GM12878 (cell line): ENCODE measurements around the gene RAP1GAP. TPM values are rescaled to one million over a fixed set of nuclear protein-coding genes. Genes with fewer than 3 reads are reported as not detected.

ENCODE experiments used
- EZH2 ChIP-seq: IDR thresholded peaks from 2 replicates; pipeline ENCODE4 v1.6.1; 2012; ENCODE audit warnings: low read depth, mild to moderate bottlenecking, control low read depth, inconsistent platforms, low read length, borderline replicate concordance; ENCODE audit not compliant: control insufficient read depth
- FOXK2 ChIP-seq: fragments of 450-650 bp; IDR thresholded peaks from 2 replicates; pipeline ENCODE4 v1.6.1; 2017; ENCODE audit warnings: mild to moderate bottlenecking, moderate library complexity
- JUNB ChIP-seq: IDR thresholded peaks from 2 replicates; pipeline ENCODE4 v1.6.1; 2016; ENCODE audit warnings: antibody characterized with exemption, mild to moderate bottlenecking
- SIX5 ChIP-seq: IDR thresholded peaks from 2 replicates; pipeline ENCODE4 v1.6.1; 2011; ENCODE audit warnings: mild to moderate bottlenecking, low read depth, low read length, moderate library complexity; ENCODE audit not compliant: severe bottlenecking
- SREBF1 ChIP-seq: IDR thresholded peaks from 2 replicates; pipeline ENCODE4 v1.6.1; 2012; ENCODE audit warnings: mild to moderate bottlenecking, low read length
- STAT3 ChIP-seq: IDR thresholded peaks from 2 replicates; pipeline ENCODE4 v1.6.1; 2011; ENCODE audit warnings: low read depth, low read length, improper control_type of control experiment
- ZNF384 ChIP-seq: IDR thresholded peaks from 2 replicates; pipeline ENCODE4 v1.6.1; 2012; ENCODE audit warnings: low read depth, mild to moderate bottlenecking, low read length, improper control_type of control experiment, borderline replicate concordance
- polyA plus RNA-seq, 11 experiments: library from polyadenylated mRNA; depleted of rRNA in 4 of 11; unstranded in 6 of 11; stranded (reverse) in 5 of 11; fragments of >200 nt; fragmentation: Nextera tagmentation in 4 of 11; fragmentation: Illumina TruSeq in 1 of 11; extraction: Ambion mirVana in 4 of 11; extraction: Trizol in 1 of 11; gene quantifications; 1 replicate in 1 of 11; 2 replicates in 10 of 11; pipeline versions ENCODE4 v1.2.1 to v1.2.3, GENCODE V29; 2011 to 2016; ENCODE audit warnings: inconsistent platforms in 2 of 11, missing spikeins in 2 of 11, low read depth in 1 of 11
- total RNA-seq, 4 experiments: library from RNA; depleted of rRNA in 3 of 4; stranded (reverse); fragments of >200 nt in 3 of 4; fragmentation: Illumina TruSeq in 1 of 4; extraction: Trizol in 1 of 4; gene quantifications; 2 replicates each; pipeline versions ENCODE4 v1.2.1 to v1.2.3, GENCODE V29; 2013 to 2021
- TF ChIP-seq, protein P1 (sequence below): fragments of 450-650 bp; formaldehyde crosslinking; IDR thresholded peaks from 2 replicates; pipeline ENCODE4 v1.4.0; 2020; ENCODE audit warnings: mild to moderate bottlenecking, moderate library complexity
- TF ChIP-seq, protein P2 (sequence below): fragments of 450-650 bp; IDR thresholded peaks from 2 replicates; pipeline ENCODE4 v1.6.1; 2014; ENCODE audit warnings: mild to moderate bottlenecking

Gene RAP1GAP
- total and polyA plus RNA-seq, 10 of the 15 experiments (the other 5 are each of a cell fraction or from before 2014, with no cell fraction given), result 0.04 to 0.96 (median 0.09) TPM; not detected in 3

DNA sequence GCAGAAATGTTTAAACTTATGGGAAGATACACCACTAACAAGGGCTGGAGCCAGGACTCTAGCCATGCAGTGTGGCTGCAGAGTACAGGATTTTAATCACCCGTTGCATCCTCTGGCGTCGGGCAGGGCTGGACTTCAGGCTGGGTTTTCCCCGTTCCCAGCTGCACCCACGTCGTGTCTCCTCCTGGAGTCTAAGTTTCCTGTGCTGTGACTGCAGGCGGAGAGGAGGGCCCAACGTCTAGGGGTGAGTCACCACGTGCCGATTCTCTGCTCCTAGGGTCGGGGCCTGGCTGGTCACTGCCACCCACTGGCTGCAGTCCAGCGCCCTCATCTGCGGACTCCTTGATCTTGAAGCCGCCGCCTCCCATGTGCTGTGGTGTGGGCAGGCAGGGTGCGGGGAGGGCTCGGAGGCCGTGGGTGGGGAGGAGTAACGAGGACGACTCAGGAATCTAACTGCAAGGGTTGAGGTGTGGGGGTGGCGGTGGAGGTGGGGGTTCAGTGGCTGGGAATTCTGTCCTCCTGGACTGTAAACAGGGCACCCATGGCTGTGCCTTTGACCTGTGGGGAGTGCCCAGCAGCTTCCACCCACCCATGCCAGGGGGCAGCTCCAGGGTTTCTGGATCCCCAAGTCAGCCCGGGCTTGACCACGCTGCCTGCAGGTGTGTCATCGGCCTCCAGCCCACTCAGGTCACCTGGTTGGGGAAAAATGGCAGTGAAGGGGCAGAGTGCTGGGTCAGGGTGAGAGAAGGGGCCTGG is 82.1 kb downstream of the RAP1GAP start (continued):
- TF ChIP-seq, protein P1, sequence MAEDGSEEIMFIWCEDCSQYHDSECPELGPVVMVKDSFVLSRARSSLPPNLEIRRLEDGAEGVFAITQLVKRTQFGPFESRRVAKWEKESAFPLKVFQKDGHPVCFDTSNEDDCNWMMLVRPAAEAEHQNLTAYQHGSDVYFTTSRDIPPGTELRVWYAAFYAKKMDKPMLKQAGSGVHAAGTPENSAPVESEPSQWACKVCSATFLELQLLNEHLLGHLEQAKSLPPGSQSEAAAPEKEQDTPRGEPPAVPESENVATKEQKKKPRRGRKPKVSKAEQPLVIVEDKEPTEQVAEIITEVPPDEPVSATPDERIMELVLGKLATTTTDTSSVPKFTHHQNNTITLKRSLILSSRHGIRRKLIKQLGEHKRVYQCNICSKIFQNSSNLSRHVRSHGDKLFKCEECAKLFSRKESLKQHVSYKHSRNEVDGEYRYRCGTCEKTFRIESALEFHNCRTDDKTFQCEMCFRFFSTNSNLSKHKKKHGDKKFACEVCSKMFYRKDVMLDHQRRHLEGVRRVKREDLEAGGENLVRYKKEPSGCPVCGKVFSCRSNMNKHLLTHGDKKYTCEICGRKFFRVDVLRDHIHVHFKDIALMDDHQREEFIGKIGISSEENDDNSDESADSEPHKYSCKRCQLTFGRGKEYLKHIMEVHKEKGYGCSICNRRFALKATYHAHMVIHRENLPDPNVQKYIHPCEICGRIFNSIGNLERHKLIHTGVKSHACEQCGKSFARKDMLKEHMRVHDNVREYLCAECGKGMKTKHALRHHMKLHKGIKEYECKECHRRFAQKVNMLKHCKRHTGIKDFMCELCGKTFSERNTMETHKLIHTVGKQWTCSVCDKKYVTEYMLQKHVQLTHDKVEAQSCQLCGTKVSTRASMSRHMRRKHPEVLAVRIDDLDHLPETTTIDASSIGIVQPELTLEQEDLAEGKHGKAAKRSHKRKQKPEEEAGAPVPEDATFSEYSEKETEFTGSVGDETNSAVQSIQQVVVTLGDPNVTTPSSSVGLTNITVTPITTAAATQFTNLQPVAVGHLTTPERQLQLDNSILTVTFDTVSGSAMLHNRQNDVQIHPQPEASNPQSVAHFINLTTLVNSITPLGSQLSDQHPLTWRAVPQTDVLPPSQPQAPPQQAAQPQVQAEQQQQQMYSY (CRISPR knock-in tag), result no peak
- TF ChIP-seq EZH2 (no peak), SIX5 (no peak), STAT3 (no peak), SREBF1 (no peak), JUNB (no peak), FOXK2 (no peak), ZNF384 (no peak)
- TF ChIP-seq, protein P2, sequence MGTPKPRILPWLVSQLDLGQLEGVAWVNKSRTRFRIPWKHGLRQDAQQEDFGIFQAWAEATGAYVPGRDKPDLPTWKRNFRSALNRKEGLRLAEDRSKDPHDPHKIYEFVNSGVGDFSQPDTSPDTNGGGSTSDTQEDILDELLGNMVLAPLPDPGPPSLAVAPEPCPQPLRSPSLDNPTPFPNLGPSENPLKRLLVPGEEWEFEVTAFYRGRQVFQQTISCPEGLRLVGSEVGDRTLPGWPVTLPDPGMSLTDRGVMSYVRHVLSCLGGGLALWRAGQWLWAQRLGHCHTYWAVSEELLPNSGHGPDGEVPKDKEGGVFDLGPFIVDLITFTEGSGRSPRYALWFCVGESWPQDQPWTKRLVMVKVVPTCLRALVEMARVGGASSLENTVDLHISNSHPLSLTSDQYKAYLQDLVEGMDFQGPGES, result no peak
